K562 (cell line): Measurements from ENCODE around the gene ATP1A2. TPM values are rescaled to one million over a fixed set of nuclear protein-coding genes. Genes with fewer than 3 reads are reported as not detected.

Experiments used
- ATAC-seq: fragments of 200-7000 bp; cut with Tn5 transposase; 3 replicates; pipeline ENCODE4 v1.9.1; 2020; ENCODE audit warnings: moderate library complexity
- BruUV-seq: library from RNA; stranded (reverse); fragments of 400-500 nt; replicated peaks from 2 replicates; lab custom pipeline; 2021; lab: Mats Ljungman, UMichigan
- CTCF ChIA-PET: fragments of 300-600 bp; formaldehyde crosslinking; extraction: SDS; loops from one replicate; lab custom pipeline; 2021; ENCODE audit warnings: low intra/inter-chr PET ratio; lab: Yijun Ruan, JAX
- POLR2A ChIA-PET: fragments of 300-600, 350-650 bp; sonication (Branson Sonifier 250); formaldehyde crosslinking; extraction: SDS; loops from one replicate; lab custom pipeline; 2021; ENCODE audit warnings: antibody characterized with exemption, inconsistent platforms; lab: Yijun Ruan, JAX
- DNase-seq, 4 experiments: peaks; one replicate each; pipeline versions ENCODE4 v3.0.0 to v3.0.0-alpha.2; 2011 to 2018; ENCODE audit warnings: low spot score in 3 of 4, mixed read lengths in 3 of 4; ENCODE audit errors: extremely low read depth in 1 of 4
- FAIRE-seq: peaks from 2 replicates; lab custom pipeline; 2011; peaks lifted over from hg19 to GRCh38; lab: Jason Lieb, UNC
- H2AFZ ChIP-seq: 2 replicates; pipeline ENCODE4 v1.6.0; 2011; ENCODE audit warnings: low read depth, low read length, control low read depth, inconsistent platforms
- H3K27ac ChIP-seq: fragments of 200-600 bp; 3 replicates; pipeline ENCODE4 v1.8.0; 2011; ENCODE audit warnings: low read depth, mild to moderate bottlenecking, control low read depth, inconsistent platforms, low read length, moderate library complexity, mixed read lengths; ENCODE audit errors: extremely low read depth
- H3K27me3 ChIP-seq, 2 experiments: fragments of 300-600 bp in 1 of 2; 2 replicates in 1 of 2; 3 replicates in 1 of 2; pipeline versions ENCODE4 v1.6.0 to v1.8.0; 2011; ENCODE audit warnings: inconsistent platforms in 2 of 2, low read length in 2 of 2, mild to moderate bottlenecking in 1 of 2, mixed read lengths in 1 of 2, moderate library complexity in 1 of 2; ENCODE audit not compliant: control insufficient read depth in 2 of 2, insufficient read depth in 2 of 2
- H3K36me3 ChIP-seq: fragments of 300-600 bp; 3 replicates; pipeline ENCODE4 v1.8.0; 2011; ENCODE audit warnings: mild to moderate bottlenecking, low read length, inconsistent platforms; ENCODE audit not compliant: control insufficient read depth, insufficient read depth
- H3K4me1 ChIP-seq, 2 experiments: fragments of 200-600 bp in 1 of 2; replicated peaks in 1 of 2; 2 replicates in 1 of 2; 3 replicates in 1 of 2; pipeline versions ENCODE4 v1.5.1 to v1.8.0; 2011; ENCODE audit warnings: inconsistent platforms in 2 of 2, low read length in 2 of 2, mild to moderate bottlenecking in 1 of 2, mixed read lengths in 1 of 2, moderate library complexity in 1 of 2; ENCODE audit not compliant: control insufficient read depth in 2 of 2, insufficient read depth in 2 of 2
- H3K4me2 ChIP-seq: 2 replicates; pipeline ENCODE4 v1.6.1; 2011; ENCODE audit warnings: low read length, control low read depth, inconsistent platforms, mixed read lengths; ENCODE audit not compliant: insufficient read depth
- H3K4me3 ChIP-seq: fragments of 200-600 bp; sonication (generic), shearing (Covaris generic); 2 replicates; pipeline ENCODE4 v1.5.1; 2016; ENCODE audit warnings: control low read depth, inconsistent platforms
- H3K79me2 ChIP-seq: fragments of 200-600 bp; 3 replicates; pipeline ENCODE4 v1.8.0; 2011; ENCODE audit warnings: low read length, inconsistent platforms; ENCODE audit not compliant: control insufficient read depth, insufficient read depth
- H3K9ac ChIP-seq, 2 experiments: 2 replicates each; pipeline versions ENCODE4 v1.6.0 to v1.6.1; 2011; ENCODE audit warnings: low read depth in 2 of 2, low read length in 2 of 2, control low read depth in 1 of 2, inconsistent platforms in 1 of 2, mild to moderate bottlenecking in 1 of 2, mixed read lengths in 1 of 2; ENCODE audit not compliant: insufficient read depth in 1 of 2
- H3K9me1 ChIP-seq: one replicate; pipeline ENCODE4 v1.6.0; 2011; ENCODE audit warnings: inconsistent platforms, mild to moderate bottlenecking, low read length, moderate library complexity; ENCODE audit not compliant: control insufficient read depth, insufficient read depth
- H3K9me3 ChIP-seq: replicated peaks from 2 replicates; pipeline ENCODE4 v1.5.1; 2011; ENCODE audit warnings: low read depth, low read length, inconsistent platforms; ENCODE audit not compliant: control insufficient read depth, insufficient read depth
- H4K20me1 ChIP-seq: replicated peaks from 2 replicates; pipeline ENCODE4 v1.6.1; 2011; ENCODE audit warnings: low read length, inconsistent platforms, mixed read lengths; ENCODE audit not compliant: control insufficient read depth, insufficient read depth
- ATF3 ChIP-seq, 2 experiments: fragments of 450-650 bp in 1 of 2; sonication (generic) in 1 of 2; formaldehyde crosslinking in 1 of 2; IDR thresholded peaks in 1 of 2; conservative IDR thresholded peaks in 1 of 2; 2 replicates each; pipeline versions ENCODE4 v1.6.1 to v1.8.1; 2016 to 2023; ENCODE audit warnings: mild to moderate bottlenecking in 2 of 2, moderate library complexity in 2 of 2, inconsistent platforms in 1 of 2, missing genetic modification reagents in 1 of 2
- ATF4 ChIP-seq: fragments of 450-650 bp; formaldehyde crosslinking; IDR thresholded peaks from 2 replicates; pipeline ENCODE4 v1.4.0; 2022; ENCODE audit warnings: mild to moderate bottlenecking, moderate library complexity
- CBX5 ChIP-seq: IDR thresholded peaks from 2 replicates; pipeline ENCODE4 v1.6.1; 2014; ENCODE audit warnings: low read depth, borderline replicate concordance
- CEBPG ChIP-seq, 3 experiments: fragments of 200-800 bp in 1 of 3; sonication (Bioruptor generic) in 1 of 3; sonication (generic) in 1 of 3; formaldehyde crosslinking in 1 of 3; IDR thresholded peaks in 2 of 3; conservative IDR thresholded peaks in 1 of 3; 2 replicates each; pipeline versions ENCODE4 v1.6.1 to v1.8.0; 2016 to 2022; ENCODE audit warnings: missing compliant biosample characterization in 2 of 3, missing genetic modification characterization in 2 of 3, mild to moderate bottlenecking in 1 of 3, missing genetic modification reagents in 1 of 3
- CREB3 ChIP-seq: fragments of 450-650 bp; conservative IDR thresholded peaks from 2 replicates; pipeline ENCODE4 v1.6.1; 2016; ENCODE audit warnings: missing genetic modification characterization, low read depth, mild to moderate bottlenecking, missing compliant biosample characterization, moderate library complexity
- EHMT2 ChIP-seq: fragments of 450-650 bp; IDR thresholded peaks from 2 replicates; pipeline ENCODE4 v1.6.1; 2018; ENCODE audit warnings: antibody characterized with exemption
- HCFC1 ChIP-seq: IDR thresholded peaks from 2 replicates; pipeline ENCODE4 v1.6.1; 2012; ENCODE audit warnings: low read depth, low read length, improper control_type of control experiment
- HMGN3 ChIP-seq: IDR thresholded peaks from 2 replicates; pipeline ENCODE4 v1.6.1; 2011; ENCODE audit warnings: borderline replicate concordance, low read depth, mild to moderate bottlenecking, mixed read lengths, low read length; ENCODE audit not compliant: insufficient read length; ENCODE audit errors: extremely low read depth
- L3MBTL2 ChIP-seq: fragments of 450-650 bp; IDR thresholded peaks from 2 replicates; pipeline ENCODE4 v1.6.1; 2016; ENCODE audit warnings: mild to moderate bottlenecking, moderate library complexity
- MAFG ChIP-seq: fragments of 450-650 bp; conservative IDR thresholded peaks from 2 replicates; pipeline ENCODE4 v1.6.1; 2016; ENCODE audit warnings: missing genetic modification characterization, missing compliant biosample characterization
- MXI1 ChIP-seq: IDR thresholded peaks from 2 replicates; pipeline ENCODE4 v1.6.1; 2011; ENCODE audit warnings: low read depth, mild to moderate bottlenecking, improper control_type of control experiment, low read length
- POLR2H ChIP-seq: IDR thresholded peaks from 2 replicates; pipeline ENCODE4 v1.6.1; 2016; ENCODE audit warnings: missing genetic modification characterization, low read depth, mild to moderate bottlenecking, control low read depth, missing compliant biosample characterization, moderate library complexity
- POU5F1 ChIP-seq: fragments of 150-350 bp; IDR thresholded peaks from 2 replicates; pipeline ENCODE4 v1.6.1; 2014; ENCODE audit warnings: borderline replicate concordance, low read length, low read depth, mild to moderate bottlenecking; ENCODE audit not compliant: partially characterized antibody
- SRF ChIP-seq, 2 experiments: fragments of 250-450, 450-650 bp in 1 of 2; sonication (Bioruptor Pico) in 1 of 2; sonication (generic) in 1 of 2; formaldehyde crosslinking; IDR thresholded peaks; 2 replicates each; pipeline versions ENCODE4 v1.5.0 to v1.5.1; 2020 to 2022; ENCODE audit warnings: mild to moderate bottlenecking in 1 of 2, missing genetic modification reagents in 1 of 2
- ZBED1 ChIP-seq: IDR thresholded peaks from 2 replicates; pipeline ENCODE4 v1.6.1; 2014
- ZNF24 ChIP-seq: fragments of 450-650 bp; IDR thresholded peaks from 2 replicates; pipeline ENCODE4 v1.6.1; 2016
- ZNF253 ChIP-seq: fragments of 250-450 bp; sonication (Bioruptor Pico); conservative IDR thresholded peaks from 2 replicates; pipeline ENCODE4 v1.6.1; 2021; ENCODE audit warnings: mild to moderate bottlenecking
- ZNF785 ChIP-seq: fragments of 250-450 bp; sonication (Bioruptor Pico); IDR thresholded peaks from 2 replicates; pipeline ENCODE4 v1.4.0; 2020; ENCODE audit warnings: mild to moderate bottlenecking
- ZSCAN29 ChIP-seq: fragments of 450-650 bp; IDR thresholded peaks from 2 replicates; pipeline ENCODE4 v1.6.1; 2017
- WGBS: fragments of 100-300 bp; shearing (Covaris generic); methylation state at CpG from one replicate; pipeline ENCODE4 v1.1.6; 2016; ENCODE audit warnings: low coverage, mixed read lengths; ENCODE audit not compliant: insufficient coverage; ENCODE audit errors: missing lambda C conversion rate; 5-methylcytosine and 5-hydroxymethylcytosine counted together
- in situ Hi-C: fragments of 300-500 bp; cut with MboI; formaldehyde crosslinking; loops from 4 replicates; pipeline ENCODE4 v1.15.0; 2018; ENCODE audit warnings: inconsistent platforms, mixed read lengths
- intact Hi-C: fragments of 100-400 bp; cut with micrococcal nuclease; formaldehyde crosslinking; loops from 2 replicates; pipeline ENCODE4 v1.14.2; 2022
- polyA plus RNA-seq, 8 experiments: library from polyadenylated mRNA; depleted of rRNA in 4 of 8; stranded (reverse) in 5 of 8; unstranded in 3 of 8; fragments of >200 nt; fragmentation: Nextera tagmentation in 2 of 8; fragmentation: Illumina TruSeq in 1 of 8; extraction: Ambion mirVana in 2 of 8; extraction: Trizol in 1 of 8; gene quantifications; 2 replicates each; pipeline versions ENCODE4 v1.2.1 to v1.2.3, GENCODE V29; 2011 to 2014; ENCODE audit warnings: inconsistent platforms in 1 of 8, missing spikeins in 1 of 8
- total RNA-seq, 7 experiments: library from RNA; depleted of rRNA in 6 of 7; stranded (reverse); fragments of >200 nt in 6 of 7; fragmentation: Illumina TruSeq in 2 of 7; extraction: Trizol in 2 of 7; gene quantifications; 2 replicates each; pipeline versions ENCODE4 v1.2.1 to v1.2.3, GENCODE V29; 2011 to 2021; ENCODE audit warnings: low replicate concordance in 1 of 7

The ATP1A2 gene
- total and polyA plus RNA-seq, 9 of the 15 experiments (the other 6 are each of a cell fraction or from before 2014, with no cell fraction given) = 0.04 to 0.11 (median 0.09) TPM; not detected in 6

- ATAC-seq = peak; percentile 68
- Histone ChIP-seq H3K4me2 (no peak overlapping the region; the same call in 1 of the 2 replicates), H3K4me1 (no peaks in the 10 kb centered on the region; a peak in 1 of 5 replicates), H3K9me3 (no peaks in the 10 kb centered on the region), H3K9me1 (no peaks in the 10 kb centered on the region), H3K27ac (no peak overlapping the region; the same call in 2 of the 3 replicates), H3K36me3 (no peaks in the 10 kb centered on the region), H3K4me3 (no peak overlapping the region), H4K20me1 (no peaks in the 10 kb centered on the region), H3K79me2 (no peaks in the 10 kb centered on the region), H3K27me3 (peaks cover 5 to 41% of the 10 kb centered on the region in 2 experiments; a peak in 4 of 5 replicates), H3K9ac (no peak overlapping the region; a peak in 1 of 4 replicates), H2AFZ (peak overlapping the region; percentile 85)
- FAIRE-seq = peak; percentile 63
- WGBS = 24% methylated on average over 6 of the region's 6 CpGs
- intact Hi-C loops = no loop called here
- BruUV-seq = no TSS peak
- POLR2A ChIA-PET = interaction anchor here (0.6 to 1.1 kb wide), 4 partner anchors 8 to 182 kb away, joined by 3 read pairs; no protein-coding TSS in a partner anchor
- CTCF ChIA-PET = no interaction called here
- in situ Hi-C loops = loop anchor here (10.0 kb wide), 1 partner anchor 266 kb away; no protein-coding TSS in a partner anchor
- DNase-seq = peak in 3 of 4 experiments; percentile 33 to 65 (median 57)
- peak; percentile 93 for TF ChIP-seq ATF4 (CRISPR knock-in tag)
- TF ChIP-seq CREB3 (tag) = no peak
- no peak for TF ChIP-seq ZNF253 (CRISPR knock-in tag)
- peak; percentile 83 for TF ChIP-seq L3MBTL2
- no peak for TF ChIP-seq CBX5
- TF ChIP-seq POLR2H (tag) = no peak
- TF ChIP-seq SRF (CRISPR knock-in tag; IDR thresholded peaks at IDR 0.05) = no peak
- peak; percentile 95 for TF ChIP-seq CEBPG (CRISPR knock-in tag; IDR thresholded peaks at IDR 0.05)
- peak; percentile 91 to 95 for TF ChIP-seq CEBPG (tag; conservative IDR thresholded peaks at IDR 0.05 in 1 of 2, IDR thresholded peaks at IDR 0.05 in 1 of 2)
- no peak for TF ChIP-seq MAFG
- no peak for TF ChIP-seq ZNF24
- TF ChIP-seq HCFC1 = no peak
- no peak for TF ChIP-seq ZBED1
- TF ChIP-seq EHMT2 = peak; percentile 76; the same call in 1 of the 2 replicates
- TF ChIP-seq ZSCAN29 = no peak
- TF ChIP-seq POU5F1 = no peak
- peak; percentile 96 for TF ChIP-seq ATF3 (IDR thresholded peaks at IDR 0.05)
- TF ChIP-seq ATF3 (CRISPR knock-in tag; conservative IDR thresholded peaks at IDR 0.05) = no peak
- no peak for TF ChIP-seq ZNF785 (CRISPR knock-in tag)
- TF ChIP-seq HMGN3 = no peak
- no peak for TF ChIP-seq MXI1
These were observed 6.5 kb upstream of the ATP1A2 start for GRCh38 chr1:160108888-160109662.
